GM12892 (cell line): Measurements from ENCODE around the gene RAB8A.

ENCODE experiments used
- POLR2A ChIP-seq: IDR thresholded peaks from 2 replicates; pipeline ENCODE4 v1.6.1; 2011; ENCODE audit warnings: low read depth, low read length, control low read depth
- POLR2AphosphoS5 ChIP-seq: IDR thresholded peaks from 2 replicates; pipeline ENCODE4 v1.6.1; 2011; ENCODE audit warnings: low read depth, low read length, control low read depth
- TAF1 ChIP-seq: IDR thresholded peaks from 2 replicates; pipeline ENCODE4 v1.6.1; 2011; ENCODE audit warnings: low read depth, mild to moderate bottlenecking, control low read depth, low read length, borderline replicate concordance

- TF ChIP-seq POLR2AphosphoS5 (no peak), TAF1 (no peak), POLR2A (no peak)
Measured at GRCh38 chr19:16112778-16113177, 1.1 kb downstream of the RAB8A start.
